ENCODE results near the gene LENG9. TPM values are rescaled to one million over a fixed set of nuclear protein-coding genes. Genes with fewer than 3 reads are reported as not detected.
A peak's percentile ranks its signal among the peaks of the same experiment; 100 is the strongest.
"Not testable (repeated sequence)": the region's sequence is repeated elsewhere in the genome, so short reads cannot be mapped to it uniquely, and the experiment has no call there.

The LENG9 gene
- total RNA-seq, 1 donor: 3.3 TPM

DNA sequence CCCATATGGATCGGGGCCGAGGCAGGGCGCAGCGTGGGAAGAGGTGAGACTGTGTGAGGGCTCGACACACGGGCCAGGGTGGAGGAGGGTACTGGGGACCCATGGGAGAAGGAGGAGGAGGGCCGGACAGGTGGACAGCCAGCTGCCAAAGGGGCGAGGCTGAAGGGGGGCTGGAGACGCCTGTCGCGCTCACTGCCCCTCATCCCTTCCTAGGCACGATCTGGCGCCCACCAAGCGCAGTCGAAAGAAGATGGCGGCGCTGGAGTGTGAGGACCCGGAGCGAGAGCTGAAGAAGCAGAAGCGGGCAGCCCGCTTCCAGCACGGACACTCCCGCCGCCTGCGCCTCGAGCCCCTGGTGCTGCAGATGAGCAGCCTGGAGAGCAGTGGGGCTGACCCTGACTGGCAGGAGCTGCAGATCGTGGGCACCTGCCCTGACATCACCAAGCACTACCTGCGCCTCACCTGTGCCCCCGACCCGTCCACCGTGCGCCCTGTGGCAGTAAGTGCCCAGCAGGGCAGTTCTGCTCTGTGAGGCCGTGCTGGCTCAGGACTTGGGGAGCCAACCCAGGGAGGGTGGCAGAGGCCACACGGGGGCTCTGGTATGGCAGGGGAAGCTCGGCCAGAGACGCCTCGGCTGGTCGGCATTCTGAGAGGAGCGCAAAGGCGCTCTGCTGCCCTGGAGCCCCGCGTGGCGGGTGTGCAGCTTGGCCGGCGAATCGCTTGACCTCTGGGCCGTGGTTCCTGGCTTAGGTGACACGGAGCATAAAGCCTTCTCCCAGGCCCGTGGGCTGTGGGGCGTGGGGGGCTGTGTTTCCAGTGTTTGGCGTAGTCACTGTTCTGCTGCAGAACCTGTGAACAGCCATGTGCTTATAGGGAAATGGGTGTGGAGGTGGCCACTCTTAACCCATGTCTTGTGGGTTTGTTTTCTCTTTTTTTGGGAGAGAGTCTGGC, 6.9 kb downstream of the LENG9 start:
- no peaks in the 10 kb centered on the region for H3K27me3 ChIP-seq (ENCODE audit: insufficient read depth, low read length)
- H3K4me1 ChIP-seq (ENCODE audit: insufficient read depth, low read length): peaks cover 4% of the 10 kb centered on the region
- no peaks in the 10 kb centered on the region for H3K9me3 ChIP-seq (ENCODE audit: low read depth, low read length)
- H3K4me3 ChIP-seq (ENCODE audit: low read length): no peak overlapping the region

DNA sequence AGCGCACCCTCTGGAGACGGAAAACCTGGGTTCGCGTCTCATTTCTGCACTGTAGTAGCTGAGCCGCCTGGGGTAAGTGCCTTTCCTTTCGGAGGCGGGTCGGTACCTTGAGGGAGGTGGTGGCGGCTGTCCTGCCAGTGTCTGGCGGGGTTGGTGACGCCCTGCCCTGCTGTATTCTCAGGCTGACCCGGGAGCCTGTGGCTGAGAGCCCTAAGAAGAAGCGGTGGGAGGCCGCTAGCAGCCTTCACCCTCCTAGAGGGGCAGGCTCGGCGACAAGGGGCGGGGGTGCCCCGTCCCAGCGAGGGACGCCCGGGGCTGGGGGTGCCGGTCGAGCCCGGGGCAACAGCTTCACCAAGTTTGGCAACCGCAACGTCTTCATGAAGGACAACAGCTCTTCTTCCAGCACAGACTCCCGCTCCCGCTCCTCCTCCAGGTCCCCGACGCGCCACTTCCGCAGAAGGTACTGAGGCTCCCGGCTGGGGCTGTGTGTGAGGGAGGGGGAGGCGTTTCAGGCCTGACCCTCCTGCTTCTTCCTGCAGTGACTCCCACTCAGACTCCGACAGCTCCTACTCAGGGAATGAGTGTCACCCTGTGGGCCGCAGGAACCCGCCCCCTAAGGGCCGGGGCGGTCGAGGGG, 7.7 kb downstream of the LENG9 start:
- Histone ChIP-seq H3K4me3 (ENCODE audit: low read length) (no peak overlapping the region), H3K27me3 (ENCODE audit: insufficient read depth, low read length) (no peaks in the 10 kb centered on the region), H3K4me1 (ENCODE audit: insufficient read depth, low read length) (peaks cover 11% of the 10 kb centered on the region), H3K9me3 (ENCODE audit: low read depth, low read length) (no peaks in the 10 kb centered on the region)

DNA sequence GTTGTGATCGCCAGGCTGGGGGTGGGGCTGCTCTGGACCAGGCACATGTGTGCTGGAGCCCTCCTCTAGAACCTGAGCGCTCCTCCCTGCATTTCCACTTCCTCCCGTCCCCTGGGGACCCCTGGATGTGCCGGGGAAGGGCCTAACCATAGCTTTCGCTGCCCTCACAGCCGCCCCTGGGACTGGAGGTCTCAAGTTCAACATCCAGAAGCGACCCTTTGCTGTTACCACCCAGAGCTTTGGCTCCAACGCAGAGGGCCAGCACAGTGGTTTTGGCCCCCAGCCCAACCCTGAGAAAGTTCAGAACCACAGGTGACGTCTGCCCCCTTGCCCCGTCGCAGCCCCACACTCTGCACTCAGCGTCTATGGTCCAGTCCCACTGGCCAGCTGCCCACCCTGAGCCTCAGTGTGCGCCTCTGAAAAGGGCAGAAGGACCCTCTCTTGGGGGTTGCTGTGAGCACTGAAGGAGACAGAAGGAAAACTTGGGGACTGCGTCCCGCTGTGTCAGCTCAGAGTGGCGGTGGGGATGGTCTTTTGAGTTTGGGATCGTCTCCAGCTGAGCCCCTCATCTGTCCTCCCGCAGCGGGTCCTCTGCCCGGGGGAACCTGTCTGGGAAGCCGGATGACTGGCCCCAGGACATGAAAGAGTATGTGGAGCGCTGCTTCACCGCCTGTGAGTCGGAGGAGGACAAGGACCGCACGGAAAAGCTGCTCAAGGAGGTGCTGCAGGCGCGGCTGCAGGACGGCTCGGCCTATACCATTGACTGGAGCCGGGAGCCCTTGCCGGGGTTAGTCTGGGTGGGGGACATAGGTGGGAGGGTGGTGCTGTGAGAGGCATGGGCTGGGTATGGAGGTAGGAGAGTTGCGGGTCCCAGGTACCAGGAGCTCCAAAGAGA, 8.6 kb downstream of the LENG9 start:
- no peaks in the 10 kb centered on the region for H3K9me3 ChIP-seq (ENCODE audit: low read depth, low read length)
- no peak overlapping the region for H3K4me3 ChIP-seq (ENCODE audit: low read length)
- peaks cover 20% of the 10 kb centered on the region for H3K4me1 ChIP-seq (ENCODE audit: insufficient read depth, low read length)
- H3K27me3 ChIP-seq (ENCODE audit: insufficient read depth, low read length): no peaks in the 10 kb centered on the region

DNA sequence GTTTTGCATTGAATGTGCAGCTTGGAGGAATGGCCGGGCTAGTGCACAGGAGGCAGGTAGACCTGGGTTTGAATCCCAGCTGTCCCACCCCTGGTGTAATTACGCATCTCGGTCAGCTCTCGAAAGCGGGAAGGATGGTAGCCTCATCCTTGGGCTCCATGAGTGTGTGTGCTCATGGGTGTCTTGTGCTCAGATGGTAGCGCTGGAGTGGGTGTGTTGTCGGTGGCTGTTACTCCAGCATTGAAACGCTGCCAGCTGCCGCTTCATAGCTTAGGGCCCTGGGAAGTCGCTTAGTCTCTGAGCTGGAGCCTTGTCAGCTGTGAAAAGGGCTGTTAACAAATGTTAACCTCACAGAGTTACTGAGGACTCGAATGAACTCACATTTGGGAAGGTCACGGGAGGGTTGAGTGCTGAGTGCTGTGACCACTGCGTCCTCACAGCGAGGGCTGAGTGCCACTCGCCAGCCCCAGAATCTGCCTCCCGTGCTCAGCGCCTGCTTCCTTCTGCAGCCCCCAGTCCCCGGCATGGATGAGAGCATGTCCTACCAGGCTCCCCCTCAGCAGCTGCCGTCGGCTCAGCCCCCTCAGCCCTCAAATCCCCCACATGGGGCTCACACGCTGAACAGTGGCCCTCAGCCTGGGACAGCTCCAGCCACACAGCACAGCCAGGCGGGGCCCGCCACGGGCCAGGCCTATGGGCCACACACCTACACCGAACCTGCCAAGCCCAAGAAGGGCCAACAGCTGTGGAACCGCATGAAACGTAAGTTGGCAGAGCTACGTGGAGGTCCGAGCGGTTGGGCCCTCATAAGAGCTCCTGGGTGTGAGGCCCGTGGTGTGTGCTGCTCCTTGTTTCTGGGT, 9.4 kb downstream of the LENG9 start:
- Histone ChIP-seq H3K4me1 (ENCODE audit: insufficient read depth, low read length) (peaks cover 25% of the 10 kb centered on the region), H3K9me3 (ENCODE audit: low read depth, low read length) (no peaks in the 10 kb centered on the region), H3K27me3 (ENCODE audit: insufficient read depth, low read length) (no peaks in the 10 kb centered on the region), H3K4me3 (ENCODE audit: low read length) (no peak overlapping the region)

DNA sequence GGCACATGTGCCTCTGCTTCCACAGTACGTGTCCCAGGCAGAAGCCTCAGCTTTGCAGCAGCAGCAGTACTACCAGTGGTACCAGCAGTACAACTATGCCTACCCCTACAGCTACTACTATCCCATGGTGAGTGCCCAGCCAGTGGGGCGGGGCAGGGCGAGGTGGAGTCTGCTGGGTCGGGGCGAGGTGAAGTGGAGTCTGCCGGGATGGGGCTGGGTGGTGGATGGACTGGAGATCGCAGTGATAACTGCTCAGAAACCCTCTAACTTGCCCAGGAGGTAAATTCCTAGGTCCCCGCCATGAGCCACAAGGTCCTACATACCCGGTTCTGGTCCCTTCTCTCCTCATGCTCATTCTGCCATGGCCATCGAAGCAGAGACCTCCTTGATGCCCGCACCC, 11.0 kb downstream of the LENG9 start:
- Histone ChIP-seq H3K27me3 (ENCODE audit: insufficient read depth, low read length) (no peaks in the 10 kb centered on the region), H3K9me3 (ENCODE audit: low read depth, low read length) (no peaks in the 10 kb centered on the region), H3K4me1 (ENCODE audit: insufficient read depth, low read length) (peaks cover 31% of the 10 kb centered on the region), H3K4me3 (ENCODE audit: low read length) (no peak overlapping the region)

DNA sequence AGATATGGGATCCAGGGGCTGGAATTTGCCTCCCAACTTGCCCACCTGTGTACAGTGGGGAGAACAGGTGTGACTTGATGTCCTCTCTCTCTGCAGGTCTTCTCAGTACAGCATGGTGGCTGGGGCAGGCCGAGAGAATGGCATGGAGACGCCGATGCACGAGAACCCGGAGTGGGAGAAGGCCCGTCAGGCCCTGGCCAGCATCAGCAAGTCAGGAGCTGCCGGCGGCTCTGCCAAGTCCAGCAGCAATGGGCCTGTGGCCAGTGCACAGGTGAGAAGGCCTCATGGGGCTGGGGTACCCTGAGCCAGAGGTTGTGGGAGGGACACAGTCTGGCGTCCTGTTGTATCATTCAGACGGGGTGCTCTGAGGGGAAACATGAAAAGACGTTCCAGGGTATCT, 11.6 kb downstream of the LENG9 start:
- H3K9me3 ChIP-seq (ENCODE audit: low read depth, low read length): no peaks in the 10 kb centered on the region
- H3K27me3 ChIP-seq (ENCODE audit: insufficient read depth, low read length): no peaks in the 10 kb centered on the region
- no peak overlapping the region for H3K4me3 ChIP-seq (ENCODE audit: low read length)
- peaks cover 36% of the 10 kb centered on the region for H3K4me1 ChIP-seq (ENCODE audit: insufficient read depth, low read length)

DNA sequence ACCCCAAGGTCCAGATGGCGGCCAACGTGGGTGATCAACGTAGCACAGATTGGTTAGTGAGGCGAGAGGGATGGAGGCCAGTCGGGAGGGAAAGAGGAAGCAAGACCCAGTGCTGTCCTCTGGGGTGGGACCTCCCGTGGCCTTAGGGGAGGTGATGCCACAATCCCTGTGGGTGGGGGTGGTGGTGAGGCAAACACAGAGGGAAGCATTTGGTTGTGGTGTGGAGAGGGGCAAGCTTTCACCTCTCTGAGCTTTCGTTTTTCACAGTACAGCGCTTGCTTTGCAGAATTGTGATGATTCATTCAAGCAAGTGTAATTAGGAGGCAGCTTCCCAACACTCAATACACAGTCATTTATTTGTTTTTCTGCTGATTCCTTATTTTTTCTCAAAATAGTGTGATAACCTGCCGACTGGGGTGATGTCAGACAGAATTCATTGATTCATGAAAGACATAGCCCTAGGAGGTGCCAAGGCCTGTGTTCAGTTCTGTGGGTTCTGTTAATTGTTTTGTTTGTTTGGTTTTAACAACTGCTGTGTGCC, 12.2 kb downstream of the LENG9 start:
- Histone ChIP-seq H3K4me3 (ENCODE audit: low read length) (no peak overlapping the region), H3K27me3 (ENCODE audit: insufficient read depth, low read length) (no peaks in the 10 kb centered on the region), H3K9me3 (ENCODE audit: low read depth, low read length) (no peaks in the 10 kb centered on the region), H3K4me1 (ENCODE audit: insufficient read depth, low read length) (peaks cover 36% of the 10 kb centered on the region)

DNA sequence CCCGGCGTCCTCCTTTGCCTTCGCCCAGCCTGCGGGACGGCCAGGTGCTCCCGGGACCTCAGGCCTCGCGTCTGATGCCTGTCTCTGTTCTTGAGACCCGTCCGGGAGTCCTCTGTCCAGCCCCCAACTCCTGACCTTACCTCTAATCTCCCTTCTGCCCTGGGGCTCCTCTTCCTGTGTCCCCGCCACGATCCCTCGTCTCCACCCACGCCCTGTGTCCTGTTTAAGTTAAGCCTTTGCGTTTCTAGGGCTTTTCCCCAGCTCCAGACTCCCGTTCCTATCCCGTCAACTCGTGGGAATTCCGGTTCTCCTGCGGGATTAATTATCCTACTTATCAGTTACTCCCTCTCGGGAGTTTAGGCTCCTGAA, 13.9 kb downstream of the LENG9 start:
- Histone ChIP-seq H3K4me1 (ENCODE audit: insufficient read depth, low read length) (peaks cover 36% of the 10 kb centered on the region), H3K4me3 (ENCODE audit: low read length) (peak overlapping the region; percentile 91), H3K27me3 (ENCODE audit: insufficient read depth, low read length) (no peaks in the 10 kb centered on the region), H3K9me3 (ENCODE audit: low read depth, low read length) (no peaks in the 10 kb centered on the region)

DNA sequence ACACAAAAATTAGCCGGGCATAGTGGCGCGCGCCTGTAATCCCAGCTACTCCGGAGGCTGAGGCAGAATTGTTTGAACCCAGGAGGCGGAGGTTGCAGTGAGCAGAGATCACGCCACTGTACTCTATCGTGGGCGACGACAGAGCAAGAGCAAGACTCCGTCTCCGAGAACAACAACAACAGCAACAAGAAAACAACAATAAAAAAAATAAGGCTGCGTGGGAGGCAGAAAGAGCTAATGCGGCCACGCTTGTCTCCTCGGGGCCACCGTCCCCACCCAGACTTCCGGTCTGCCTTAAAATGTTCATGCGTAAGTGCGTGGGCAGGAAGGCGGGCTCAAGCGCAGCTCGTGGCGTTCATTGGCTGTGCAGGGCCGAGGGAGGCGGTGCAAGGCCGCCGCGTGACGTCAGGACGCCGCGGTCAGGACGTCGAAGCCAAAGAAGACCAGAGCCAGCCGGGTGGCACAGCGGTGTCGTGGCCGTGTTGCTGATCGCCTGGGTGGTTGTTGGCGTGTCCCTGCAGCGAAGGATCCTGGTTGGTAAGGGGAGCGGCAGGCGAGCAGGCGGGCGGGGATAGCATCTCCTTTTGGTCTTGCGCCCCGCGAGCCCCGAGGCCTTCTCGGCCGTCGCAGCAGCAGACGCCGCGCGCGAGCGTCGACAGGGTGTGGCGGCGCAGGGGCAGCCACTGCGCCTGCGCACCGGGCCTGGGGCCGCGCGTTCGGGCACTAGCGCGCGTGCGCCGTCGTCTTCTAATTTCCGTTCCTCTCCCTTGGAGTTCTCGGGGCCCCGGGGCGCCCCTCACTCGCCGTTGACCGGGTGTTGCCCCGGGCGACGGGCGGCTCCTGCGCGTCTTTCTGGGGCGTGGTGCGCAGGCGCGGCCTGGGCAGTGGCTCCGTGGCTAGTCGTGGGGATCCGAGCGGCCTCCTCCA, 14.5 kb downstream of the LENG9 start, which contains the start of gene LENG8:
Gene LENG8, plus strand, starts transcription at position 426 of the 927 bp plus-strand sequence. CDS start 2,146 bp downstream, outside the sequence.
- H3K4me3 ChIP-seq (ENCODE audit: low read length): peak within 1 kb of the TSS; percentile 91
- no peaks in the 10 kb centered on the region for H3K9me3 ChIP-seq (ENCODE audit: low read depth, low read length)
- H3K27me3 ChIP-seq (ENCODE audit: insufficient read depth, low read length): no peaks in the 10 kb centered on the region
- peaks cover 36% of the 10 kb centered on the region for H3K4me1 ChIP-seq (ENCODE audit: insufficient read depth, low read length)

DNA sequence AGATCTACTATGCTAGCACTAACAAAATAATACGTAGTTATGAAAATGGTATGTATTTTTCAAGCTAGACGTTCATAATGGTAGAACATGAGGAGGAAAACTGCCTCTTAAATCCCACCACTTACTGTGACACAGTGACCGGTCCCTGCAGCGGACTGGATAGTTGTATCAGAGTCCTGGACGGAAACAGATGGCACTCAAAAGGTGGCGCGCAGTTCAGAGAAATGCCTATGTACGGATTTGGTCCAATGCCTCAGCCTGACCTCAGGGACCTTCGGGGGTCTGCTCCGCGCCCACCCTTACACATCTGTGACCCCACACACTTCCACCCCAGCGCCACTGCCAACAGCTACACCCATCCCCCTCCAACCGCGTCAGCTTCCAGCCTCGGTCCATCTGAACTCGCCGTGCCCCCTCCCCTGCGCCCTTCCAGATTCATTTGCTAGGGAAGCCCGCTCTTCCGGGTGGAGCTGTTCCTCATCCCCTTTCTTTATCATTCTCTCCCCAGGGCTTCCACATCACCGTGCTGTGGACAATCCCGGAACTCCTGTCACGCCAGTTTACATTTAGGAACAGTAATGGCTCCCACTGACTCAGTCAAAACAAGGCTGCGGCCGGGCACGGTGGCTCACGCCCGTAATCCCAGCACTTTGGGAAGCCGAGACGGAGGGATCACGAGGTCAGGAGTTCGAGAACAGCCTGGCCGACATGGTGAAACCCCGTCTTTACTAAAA, 15.4 kb downstream of the LENG9 start:
- Histone ChIP-seq H3K27me3 (ENCODE audit: insufficient read depth, low read length) (no peaks in the 10 kb centered on the region), H3K4me1 (ENCODE audit: insufficient read depth, low read length) (peaks cover 36% of the 10 kb centered on the region), H3K4me3 (ENCODE audit: low read length) (peak overlapping the region; percentile 91)

DNA sequence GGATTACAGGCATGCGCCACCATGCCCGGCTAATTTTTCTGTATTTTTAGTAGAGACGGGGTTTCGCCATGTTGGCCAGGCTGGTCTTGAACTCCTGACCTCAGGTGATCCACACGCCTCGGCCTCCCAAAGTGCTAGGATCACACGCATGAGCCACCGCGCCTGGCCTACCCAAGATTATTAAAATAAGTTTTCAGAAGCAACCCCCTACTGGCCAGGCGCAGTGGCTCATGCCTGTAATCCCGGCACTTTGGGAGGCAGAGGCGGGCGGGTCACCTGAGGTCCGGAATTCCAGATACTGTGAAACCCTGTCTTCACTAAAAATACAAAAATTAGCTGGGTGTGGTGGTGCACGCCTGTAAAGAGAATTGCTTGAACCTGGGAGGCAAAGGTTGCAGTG, 17.2 kb downstream of the LENG9 start:
- H3K9me3 ChIP-seq (ENCODE audit: low read depth, low read length); H3K4me3 ChIP-seq (ENCODE audit: low read length); H3K27me3 ChIP-seq (ENCODE audit: insufficient read depth, low read length): not testable (repeated sequence)
- peaks cover 29% of the 10 kb centered on the region for H3K4me1 ChIP-seq (ENCODE audit: insufficient read depth, low read length)

More for the DNA sequence above, 15.4 kb downstream of the LENG9 start:
- no peaks in the 10 kb centered on the region for H3K9me3 ChIP-seq (ENCODE audit: low read depth, low read length)

DNA sequence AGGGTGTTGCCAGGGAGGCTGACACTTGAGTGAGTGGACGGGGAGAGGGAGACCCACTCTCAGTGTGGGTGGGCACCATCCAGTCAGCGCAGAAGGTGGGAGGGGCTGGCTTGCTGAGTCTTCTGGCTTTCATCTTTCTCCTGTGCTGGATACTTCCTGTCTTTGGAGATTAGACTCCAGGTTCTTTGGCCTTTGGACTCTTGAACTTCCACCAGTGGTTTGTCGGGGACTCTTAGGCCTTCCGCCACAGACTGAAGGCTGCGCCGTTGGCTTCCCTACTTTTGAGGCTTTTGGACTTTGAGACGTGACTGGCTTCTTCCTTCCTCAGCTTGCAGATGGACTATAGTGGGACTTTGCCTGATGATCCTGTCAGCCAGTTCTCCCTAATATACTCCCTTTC, 18.8 kb downstream of the LENG9 start:
- Histone ChIP-seq H3K4me1 (ENCODE audit: insufficient read depth, low read length) (peaks cover 13% of the 10 kb centered on the region), H3K27me3 (ENCODE audit: insufficient read depth, low read length) (no peaks in the 10 kb centered on the region), H3K4me3 (ENCODE audit: low read length) (no peak overlapping the region), H3K9me3 (ENCODE audit: low read depth, low read length) (no peaks in the 10 kb centered on the region)

DNA sequence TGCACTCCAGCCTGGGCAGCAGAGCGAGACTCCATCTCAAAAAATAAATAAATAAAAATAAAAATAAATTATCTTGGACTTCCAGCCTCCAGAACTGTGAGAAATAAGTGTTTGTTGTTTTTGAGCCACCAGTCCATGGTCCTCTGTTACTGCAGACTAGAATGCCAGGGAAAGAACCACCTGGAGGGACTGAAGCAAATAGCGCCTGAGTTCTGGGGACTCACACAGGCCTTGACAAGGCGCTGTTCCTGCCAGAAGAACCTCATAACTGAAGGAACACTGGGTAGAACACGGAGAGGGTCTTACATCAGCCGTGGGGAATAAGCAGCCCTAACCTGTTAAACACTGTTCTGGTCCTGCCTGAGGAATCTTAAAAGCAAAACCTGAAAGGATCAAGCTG, 22.9 kb downstream of the LENG9 start:
- Histone ChIP-seq H3K4me3 (ENCODE audit: low read length) (no peak overlapping the region), H3K9me3 (ENCODE audit: low read depth, low read length) (no peaks in the 10 kb centered on the region), H3K27me3 (ENCODE audit: insufficient read depth, low read length) (no peaks in the 10 kb centered on the region), H3K4me1 (ENCODE audit: insufficient read depth, low read length) (no peaks in the 10 kb centered on the region)

Measured in mononuclear cell (primary cell).